Thyroid gland (tissue), 4 donors: Measurements from ENCODE around the gene GALNTL6. TPM values are rescaled to one million over a fixed set of nuclear protein-coding genes. Genes with fewer than 3 reads are reported as not detected.

Experiments used
- DNase-seq, 2 donors: peaks; one replicate each; pipeline ENCODE4 v3.0.0-alpha.2; 2019
- H3K27ac ChIP-seq, 3 donors: fragments of 200-600 bp; sonication (generic); 1 replicate in 2 of 3; 2 replicates in 1 of 3; pipeline ENCODE4 v1.5.1; 2016 to 2019; ENCODE audit warnings: mild to moderate bottlenecking in 1 of 3, moderate library complexity in 1 of 3
- H3K27me3 ChIP-seq: fragments of 200-600 bp; sonication (generic); one replicate; pipeline ENCODE4 v1.5.1; 2019
- H3K36me3 ChIP-seq, 2 donors: fragments of 200-600 bp; sonication (generic); one replicate each; pipeline ENCODE4 v1.5.1; 2016 to 2019
- H3K4me1 ChIP-seq, 2 donors: fragments of 200-600 bp; sonication (generic); one replicate each; pipeline ENCODE4 v1.5.1; 2017 to 2019
- H3K4me3 ChIP-seq, 3 donors: fragments of 200-600 bp; sonication (generic); replicated peaks in 1 of 3; 1 replicate in 2 of 3; 2 replicates in 1 of 3; pipeline ENCODE4 v1.5.1; 2016; ENCODE audit warnings: mild to moderate bottlenecking in 1 of 3
- H3K9me3 ChIP-seq: fragments of 200-600 bp; sonication (generic); one replicate; pipeline ENCODE4 v1.5.1; 2017
- POLR2A ChIP-seq, 2 donors: fragments of 450-650 bp; IDR thresholded peaks; one replicate each; pipeline ENCODE4 v1.6.1; 2017; ENCODE audit warnings: antibody characterized with exemption in 2 of 2, mild to moderate bottlenecking in 2 of 2, moderate library complexity in 1 of 2
- WGBS, 2 donors: methylation state at CpG; one replicate each; pipeline ENCODE4 v1.1.5; 2017; 5-methylcytosine and 5-hydroxymethylcytosine counted together
- intact Hi-C: fragments of 100-400 bp; cut with DNase I; formaldehyde crosslinking; loops from one replicate; pipeline ENCODE4 v1.15.1; 2023
- total RNA-seq, 4 donors: library from RNA; depleted of rRNA; stranded (reverse); fragments of >200 nt; gene quantifications; one replicate each; pipeline ENCODE4 v1.2.3, GENCODE V29; 2016
- TF ChIP-seq, protein P1 (sequence below), 6 experiments: fragments of 200-600 bp in 3 of 6; fragments of 450-650 bp in 3 of 6; sonication (generic) in 3 of 6; IDR thresholded peaks; one replicate each; pipeline ENCODE4 v1.5.1; 2016 to 2019; ENCODE audit warnings: antibody characterized with exemption in 6 of 6, mild to moderate bottlenecking in 2 of 6, inconsistent platforms in 1 of 6, moderate library complexity in 1 of 6

GALNTL6 gene
- total RNA-seq, 4 donors from 2014 or later, result not detected

- no peak for DNase-seq
- 93 to 94% methylated on average over 6 to 11 of the region's 11 CpGs for WGBS, 2 donors
- TF ChIP-seq, protein P1, sequence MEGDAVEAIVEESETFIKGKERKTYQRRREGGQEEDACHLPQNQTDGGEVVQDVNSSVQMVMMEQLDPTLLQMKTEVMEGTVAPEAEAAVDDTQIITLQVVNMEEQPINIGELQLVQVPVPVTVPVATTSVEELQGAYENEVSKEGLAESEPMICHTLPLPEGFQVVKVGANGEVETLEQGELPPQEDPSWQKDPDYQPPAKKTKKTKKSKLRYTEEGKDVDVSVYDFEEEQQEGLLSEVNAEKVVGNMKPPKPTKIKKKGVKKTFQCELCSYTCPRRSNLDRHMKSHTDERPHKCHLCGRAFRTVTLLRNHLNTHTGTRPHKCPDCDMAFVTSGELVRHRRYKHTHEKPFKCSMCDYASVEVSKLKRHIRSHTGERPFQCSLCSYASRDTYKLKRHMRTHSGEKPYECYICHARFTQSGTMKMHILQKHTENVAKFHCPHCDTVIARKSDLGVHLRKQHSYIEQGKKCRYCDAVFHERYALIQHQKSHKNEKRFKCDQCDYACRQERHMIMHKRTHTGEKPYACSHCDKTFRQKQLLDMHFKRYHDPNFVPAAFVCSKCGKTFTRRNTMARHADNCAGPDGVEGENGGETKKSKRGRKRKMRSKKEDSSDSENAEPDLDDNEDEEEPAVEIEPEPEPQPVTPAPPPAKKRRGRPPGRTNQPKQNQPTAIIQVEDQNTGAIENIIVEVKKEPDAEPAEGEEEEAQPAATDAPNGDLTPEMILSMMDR (IDR thresholded peaks at IDR 0.05), result no peak
- TF ChIP-seq POLR2A (IDR thresholded peaks at IDR 0.05), result no peak
Observed at GRCh38 chr4:171929477-171929876, 116.3 kb downstream of the GALNTL6 start.

DNA sequence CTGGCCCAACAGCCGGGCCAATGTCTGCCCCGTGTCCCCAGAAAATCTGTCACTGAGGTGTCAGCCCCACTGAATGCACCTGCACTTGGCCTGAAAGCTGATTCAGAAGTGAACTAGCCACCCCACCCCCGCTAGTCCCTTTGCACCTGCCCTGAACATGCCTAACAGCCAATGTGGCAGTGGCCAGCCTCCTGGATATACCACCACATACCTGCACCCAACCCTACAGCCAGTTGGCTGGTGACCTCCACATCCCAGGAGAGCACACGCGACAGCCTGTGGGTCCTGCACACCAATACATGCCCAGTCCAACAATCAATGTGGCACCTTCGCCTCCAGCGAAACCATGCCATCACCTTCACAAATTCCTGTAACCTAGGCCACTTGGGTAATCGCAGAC lies 116.7 kb downstream of the GALNTL6 start:
- intact Hi-C loops, result no loop called here
- Histone ChIP-seq H3K36me3 (no peaks in the 10 kb centered on the region), H3K9me3 (no peaks in the 10 kb centered on the region), H3K27me3 (no peaks in the 10 kb centered on the region), H3K4me1 (no peaks in the 10 kb centered on the region), H3K4me3 (no peak overlapping the region), H3K27ac (no peak overlapping the region)
- DNase-seq, result no peak
- WGBS, 2 donors, result 92 to 97% methylated on average over 7 to 8 of the region's 8 CpGs
- TF ChIP-seq, protein P1 (IDR thresholded peaks at IDR 0.05), result no peak
- no peak for TF ChIP-seq POLR2A (IDR thresholded peaks at IDR 0.05)

More at GRCh38 chr4:171929477-171929876, 116.3 kb downstream of the GALNTL6 start:
- Histone ChIP-seq H3K36me3 (no peaks in the 10 kb centered on the region), H3K27me3 (no peaks in the 10 kb centered on the region), H3K27ac (no peak overlapping the region), H3K4me3 (no peak overlapping the region), H3K9me3 (no peaks in the 10 kb centered on the region), H3K4me1 (no peaks in the 10 kb centered on the region)
- intact Hi-C loops, result no loop called here

DNA sequence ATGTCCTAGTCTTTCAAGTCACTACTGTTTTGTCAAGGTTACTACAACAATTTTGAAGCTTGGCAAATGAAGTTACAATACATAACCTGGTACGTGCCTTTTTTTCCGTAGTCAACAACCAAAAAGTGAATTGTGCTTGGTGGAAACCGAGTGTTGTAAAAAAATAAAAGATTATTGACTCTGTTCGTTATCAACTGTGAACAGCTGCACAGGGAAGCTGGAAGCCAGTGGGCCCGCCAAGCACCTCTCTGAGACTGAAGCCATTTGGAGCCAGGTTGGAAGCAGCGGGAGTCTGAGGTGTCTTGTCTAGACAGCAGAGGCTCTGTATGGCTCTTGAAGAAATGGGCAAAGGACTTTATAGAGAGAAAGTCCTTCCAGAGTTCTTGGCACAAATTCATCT lies 119.0 kb downstream of the GALNTL6 start:
- Histone ChIP-seq H3K9me3 (no peaks in the 10 kb centered on the region), H3K4me3 (no peak overlapping the region), H3K27me3 (no peaks in the 10 kb centered on the region), H3K27ac (no peak overlapping the region), H3K4me1 (no peaks in the 10 kb centered on the region), H3K36me3 (no peaks in the 10 kb centered on the region)
- WGBS, 2 donors, result 82 to 83% methylated on average over 6 of the region's 6 CpGs
- DNase-seq, result no peak
- TF ChIP-seq, protein P1 (IDR thresholded peaks at IDR 0.05), result no peak
- no peak for TF ChIP-seq POLR2A (IDR thresholded peaks at IDR 0.05)
- intact Hi-C loops, result no loop called here

DNA sequence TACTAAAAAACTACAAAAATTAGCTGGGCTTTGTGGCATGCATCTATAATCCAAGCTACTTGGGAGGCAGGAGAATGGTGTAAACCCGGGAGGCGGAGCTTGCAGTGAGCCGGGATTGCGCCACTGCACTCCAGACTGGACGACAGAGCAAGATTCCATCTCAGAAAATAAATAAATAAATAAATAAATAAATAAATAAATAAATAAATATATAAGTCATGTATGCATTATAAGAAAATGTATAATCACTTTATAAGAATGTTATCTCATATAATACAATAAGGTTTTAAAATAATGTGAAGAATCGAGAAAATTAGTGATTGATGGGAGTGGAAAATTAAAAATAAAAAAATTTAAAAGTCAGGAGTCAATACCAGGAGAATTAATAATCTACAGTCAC lies 127.5 kb downstream of the GALNTL6 start:
- intact Hi-C loops, result no loop called here
- Histone ChIP-seq H3K27me3 (no peaks in the 10 kb centered on the region), H3K9me3 (no peaks in the 10 kb centered on the region), H3K4me3 (no peak overlapping the region), H3K4me1 (no peaks in the 10 kb centered on the region), H3K27ac (no peak overlapping the region), H3K36me3 (no peaks in the 10 kb centered on the region)
- TF ChIP-seq, protein P1 (IDR thresholded peaks at IDR 0.05), result no peak
- TF ChIP-seq POLR2A (IDR thresholded peaks at IDR 0.05), result no peak
- no peak for DNase-seq
- 95 to 96% methylated on average over 6 of the region's 6 CpGs for WGBS, 2 donors

DNA sequence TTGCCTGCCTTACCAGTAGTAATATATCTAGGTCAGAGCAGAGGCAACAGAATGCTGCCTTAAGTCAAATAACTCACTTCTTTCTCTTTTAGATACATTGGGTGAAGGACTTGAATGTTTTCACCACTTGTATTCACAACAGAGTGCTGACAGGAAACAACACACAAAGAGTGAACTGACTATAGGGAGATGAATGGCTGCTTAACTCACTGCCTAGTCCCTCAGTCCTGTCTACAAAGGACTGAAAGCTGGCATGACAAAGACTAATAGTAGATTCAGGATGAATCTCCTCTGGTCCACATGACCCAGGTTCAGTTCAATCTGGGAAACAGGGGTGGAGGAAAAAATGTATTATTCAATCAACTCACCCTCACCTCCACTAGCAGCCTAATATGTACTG lies 134.2 kb downstream of the GALNTL6 start:
- H3K4me3 ChIP-seq, result no peak overlapping the region
- H3K27me3 ChIP-seq, result no peaks in the 10 kb centered on the region
- no peaks in the 10 kb centered on the region for H3K9me3 ChIP-seq
- intact Hi-C loops, result no loop called here
- H3K36me3 ChIP-seq, result no peaks in the 10 kb centered on the region
- no peaks in the 10 kb centered on the region for H3K4me1 ChIP-seq
- H3K27ac ChIP-seq, result no peak overlapping the region
- TF ChIP-seq POLR2A (IDR thresholded peaks at IDR 0.05), result no peak
- TF ChIP-seq, protein P1 (IDR thresholded peaks at IDR 0.05), result no peak
- no peak for DNase-seq
